VCaP (cell line): ENCODE results near the gene ZNHIT3.
A peak's percentile ranks its signal among the peaks of the same experiment; 100 is the strongest.

Experiments
- H3K27ac ChIP-seq: fragments of 450-650 bp; 2 replicates; pipeline ENCODE4 v1.5.1; 2017
- CTCF ChIP-seq: fragments of 450-650 bp; conservative IDR thresholded peaks from 2 replicates; pipeline ENCODE4 v1.5.1; 2017; ENCODE audit warnings: mild to moderate bottlenecking, moderate library complexity

The ZNHIT3 gene

DNA sequence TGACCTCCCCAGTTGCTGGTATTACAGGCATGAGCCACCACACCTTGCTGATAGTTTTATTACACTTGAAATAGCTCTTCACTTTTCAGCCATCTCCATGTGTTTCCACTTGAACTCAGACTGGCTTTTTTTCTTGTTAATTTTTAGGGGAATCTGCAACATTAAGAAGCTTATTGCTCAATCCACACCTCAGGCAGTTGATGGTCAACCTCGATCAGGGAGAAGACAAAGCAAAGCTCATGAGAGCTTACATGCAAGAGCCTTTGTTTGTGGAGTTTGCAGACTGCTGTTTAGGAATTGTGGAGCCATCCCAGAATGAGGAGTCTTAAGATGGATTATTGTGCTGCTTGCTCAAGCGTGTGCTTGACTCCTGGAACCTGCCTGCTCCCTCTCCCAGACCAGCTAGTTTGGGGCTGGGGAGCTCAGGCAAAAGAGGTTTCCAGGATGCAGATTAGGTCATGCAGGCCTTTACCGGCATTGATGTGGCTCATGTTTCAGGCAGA is 8.6 kb downstream of the ZNHIT3 start:
- no peak for TF ChIP-seq CTCF
- H3K27ac ChIP-seq = peak overlapping the region; percentile 86

- no peak for TF ChIP-seq CTCF
- peak overlapping the region; percentile 86 for H3K27ac ChIP-seq
Measured at GRCh38 chr17:36496018-36496789, 9.7 kb downstream of the ZNHIT3 start.

- no peak for TF ChIP-seq CTCF
- no peak overlapping the region for H3K27ac ChIP-seq
Measured at GRCh38 chr17:36498155-36498554, 11.7 kb downstream of the ZNHIT3 start.

- H3K27ac ChIP-seq = no peak overlapping the region
- no peak for TF ChIP-seq CTCF
Measured at GRCh38 chr17:36498560-36499300, 12.2 kb downstream of the ZNHIT3 start.

GRCh38 chr17:36500745-36501225 is 14.3 kb downstream of the ZNHIT3 start:
- no peak for TF ChIP-seq CTCF
- no peak overlapping the region for H3K27ac ChIP-seq

GRCh38 chr17:36501351-36501750 is 14.9 kb downstream of the ZNHIT3 start:
- no peak overlapping the region for H3K27ac ChIP-seq
- no peak for TF ChIP-seq CTCF

- H3K27ac ChIP-seq = no peak overlapping the region
Measured at GRCh38 chr17:36501963-36502362, 15.5 kb downstream of the ZNHIT3 start.

More at GRCh38 chr17:36501963-36502362, 15.5 kb downstream of the ZNHIT3 start:
- TF ChIP-seq CTCF = no peak
